ENCODE data around the gene CDRT4.

DNA sequence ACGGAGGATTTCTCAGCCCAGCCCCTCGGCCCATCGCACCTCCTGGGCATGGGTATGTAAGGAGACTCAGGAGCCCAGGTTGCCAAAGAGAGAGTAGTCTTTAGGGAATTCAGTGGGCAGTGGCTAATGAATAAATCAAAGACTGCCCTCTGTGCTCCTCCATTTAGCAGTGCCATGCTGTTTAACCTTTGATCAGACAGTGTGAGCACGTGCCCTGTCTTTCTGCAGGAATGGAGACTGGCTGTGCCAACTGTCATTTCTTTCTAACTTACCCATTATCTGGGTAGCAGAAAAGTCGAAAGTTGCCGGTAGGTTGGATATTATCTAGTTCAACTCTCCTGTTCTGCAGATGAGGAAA lies 62.4 kb downstream of the CDRT4 start:
- TF ChIP-seq, protein P1, sequence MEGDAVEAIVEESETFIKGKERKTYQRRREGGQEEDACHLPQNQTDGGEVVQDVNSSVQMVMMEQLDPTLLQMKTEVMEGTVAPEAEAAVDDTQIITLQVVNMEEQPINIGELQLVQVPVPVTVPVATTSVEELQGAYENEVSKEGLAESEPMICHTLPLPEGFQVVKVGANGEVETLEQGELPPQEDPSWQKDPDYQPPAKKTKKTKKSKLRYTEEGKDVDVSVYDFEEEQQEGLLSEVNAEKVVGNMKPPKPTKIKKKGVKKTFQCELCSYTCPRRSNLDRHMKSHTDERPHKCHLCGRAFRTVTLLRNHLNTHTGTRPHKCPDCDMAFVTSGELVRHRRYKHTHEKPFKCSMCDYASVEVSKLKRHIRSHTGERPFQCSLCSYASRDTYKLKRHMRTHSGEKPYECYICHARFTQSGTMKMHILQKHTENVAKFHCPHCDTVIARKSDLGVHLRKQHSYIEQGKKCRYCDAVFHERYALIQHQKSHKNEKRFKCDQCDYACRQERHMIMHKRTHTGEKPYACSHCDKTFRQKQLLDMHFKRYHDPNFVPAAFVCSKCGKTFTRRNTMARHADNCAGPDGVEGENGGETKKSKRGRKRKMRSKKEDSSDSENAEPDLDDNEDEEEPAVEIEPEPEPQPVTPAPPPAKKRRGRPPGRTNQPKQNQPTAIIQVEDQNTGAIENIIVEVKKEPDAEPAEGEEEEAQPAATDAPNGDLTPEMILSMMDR (IDR thresholded peaks at IDR 0.05; ENCODE audit: low read depth, low read length): no peak
- TF ChIP-seq EZH2phosphoT487 (IDR thresholded peaks at IDR 0.05; ENCODE audit: low read depth): no peak
